Panc1 (cell line): Measurements from ENCODE around the gene LTN1. TPM values are rescaled to one million over a fixed set of nuclear protein-coding genes. Genes with fewer than 3 reads are reported as not detected.

Experiments used
- ATAC-seq: fragments of 200-7000 bp; cut with Tn5 transposase; 2 replicates; pipeline ENCODE4 v1.9.1; 2020; ENCODE audit warnings: mild to moderate bottlenecking, moderate library complexity
- Bru-seq: library from RNA; stranded (reverse); fragments of 400-500 nt; gene quantifications from one replicate; lab custom pipeline; 2021; lab: Mats Ljungman, UMichigan
- BruChase-seq, 2 experiments: library from RNA; stranded (reverse); fragments of 400-500 nt; gene quantifications; one replicate each; lab custom pipeline; 2021; lab: Mats Ljungman, UMichigan
- BruUV-seq: library from RNA; stranded (reverse); fragments of 400-500 nt; replicated peaks from 2 replicates; lab custom pipeline; 2021; lab: Mats Ljungman, UMichigan
- CTCF ChIA-PET: fragments of 300-600 bp; sonication (Branson Sonifier 250); formaldehyde crosslinking; loops from one replicate; lab custom pipeline; 2022; ENCODE audit warnings: antibody characterized with exemption; lab: Charles Lee
- POLR2A ChIA-PET: fragments of 300-600 bp; sonication (Branson Sonifier 250); formaldehyde crosslinking; loops from one replicate; lab custom pipeline; 2022; ENCODE audit warnings: antibody characterized with exemption; lab: Charles Lee
- DNase-seq: peaks from one replicate; pipeline ENCODE4 v3.0.0-alpha.2; 2010; ENCODE audit warnings: low read depth, low spot score
- H3K27ac ChIP-seq: 2 replicates; pipeline ENCODE4 v1.5.1; 2011; ENCODE audit warnings: mild to moderate bottlenecking, low read length, inconsistent platforms
- H3K27me3 ChIP-seq: fragments of 200-500 bp; sonication (Bioruptor generic); 2 replicates; pipeline ENCODE4 v1.6.0; 2014; ENCODE audit warnings: low read length, inconsistent platforms; ENCODE audit not compliant: control insufficient read depth, insufficient read depth
- H3K36me3 ChIP-seq: fragments of 200-500 bp; sonication (Bioruptor generic); 2 replicates; pipeline ENCODE4 v1.5.1; 2014; ENCODE audit warnings: inconsistent platforms, mild to moderate bottlenecking, low read length, moderate library complexity; ENCODE audit not compliant: control insufficient read depth, insufficient read depth
- H3K4me1 ChIP-seq: 2 replicates; pipeline ENCODE4 v1.5.1; 2011; ENCODE audit warnings: inconsistent platforms, mild to moderate bottlenecking, low read length, moderate library complexity; ENCODE audit not compliant: control insufficient read depth, insufficient read depth
- H3K4me3 ChIP-seq, 2 experiments: 2 replicates each; pipeline ENCODE4 v1.5.1; 2011 to 2012; ENCODE audit warnings: low read depth in 2 of 2, low read length in 2 of 2, mild to moderate bottlenecking in 2 of 2, inconsistent platforms in 1 of 2, moderate library complexity in 1 of 2
- H3K9me3 ChIP-seq: fragments of 200-500 bp; sonication (Bioruptor generic); 2 replicates; pipeline ENCODE4 v1.5.1; 2014; ENCODE audit warnings: low read depth, mild to moderate bottlenecking, inconsistent platforms, low read length, moderate library complexity; ENCODE audit not compliant: control insufficient read depth, insufficient read depth
- CTCF ChIP-seq: fragments of 450-650 bp; IDR thresholded peaks from 2 replicates; pipeline ENCODE4 v1.5.1; 2017; ENCODE audit warnings: mild to moderate bottlenecking
- POLR2AphosphoS5 ChIP-seq: IDR thresholded peaks from 2 replicates; pipeline ENCODE4 v1.6.1; 2012; ENCODE audit warnings: mild to moderate bottlenecking, low read depth, low read length, moderate library complexity
- REST ChIP-seq, 2 experiments: IDR thresholded peaks; 2 replicates each; pipeline ENCODE4 v1.6.1; 2011 to 2012; ENCODE audit warnings: low read depth in 2 of 2, control low read depth in 1 of 2, low read length in 1 of 2, mild to moderate bottlenecking in 1 of 2, moderate library complexity in 1 of 2; ENCODE audit not compliant: insufficient read depth in 1 of 2
- SIN3A ChIP-seq: IDR thresholded peaks from 2 replicates; pipeline ENCODE4 v1.6.1; 2012; ENCODE audit warnings: low read depth, mild to moderate bottlenecking, low read length, moderate library complexity, borderline replicate concordance; ENCODE audit not compliant: insufficient read depth
- TCF7L2 ChIP-seq: IDR thresholded peaks from 2 replicates; pipeline ENCODE4 v1.6.1; 2011; ENCODE audit warnings: mild to moderate bottlenecking, low read depth, low read length, inconsistent platforms
- in situ Hi-C: cut with HindIII; loops from 2 replicates; pipeline ENCODE4 v1.10.0; 2016; ENCODE audit warnings: low sequenced_read_pairs, low pct_unique_long_range_greater_than_20kb
- intact Hi-C: fragments of 100-400 bp; cut with micrococcal nuclease; formaldehyde crosslinking; loops from one replicate; pipeline ENCODE4 v1.10.0; 2022; ENCODE audit not compliant: unreplicated experiment
- long read RNA-seq: library from polyadenylated mRNA; unstranded; transcript quantifications from one replicate; pipeline ENCODE4 v2.0.0, GENCODE V29; 2021; ENCODE audit not compliant: unreplicated experiment
- polyA plus RNA-seq: library from polyadenylated mRNA; unstranded; fragments of >200 nt; gene quantifications from one replicate; pipeline ENCODE4 v1.2.1, GENCODE V29; 2012; ENCODE audit warnings: missing spikeins; ENCODE audit not compliant: insufficient read length
- total RNA-seq: library from RNA; stranded (reverse); gene quantifications from one replicate; pipeline ENCODE4 v1.2.1, GENCODE V29; 2021; ENCODE audit not compliant: unreplicated experiment

The LTN1 gene
- total RNA-seq (19.7 TPM), Bru-seq, nascent RNA (percentile 79 among the genes with signal in this experiment), BruChase-seq, experiment 1, labeled RNA remaining after a 2-hour chase (percentile 79 among the genes with signal in this experiment), BruChase-seq, experiment 2, labeled RNA remaining after a 6-hour chase (percentile 86 among the genes with signal in this experiment)
- polyA plus RNA-seq, result 6.0 TPM
- long read RNA-seq, full-length matches to known transcripts, result 10 of 61 reads
- long read RNA-seq, partial matches to known transcripts, result 39 of 61 reads
- long read RNA-seq, other reads (novel, unspliced or antisense), result 12 of 61 reads

GRCh38 chr21:28992526-28993292 lies at the start of gene LTN1:
LTN1 (minus strand) TSS chr21:28992877; CDS start chr21:28992805, 72 bp downstream.
- intact Hi-C loops (no loop called here), in situ Hi-C loops (no loop called here)
- Histone ChIP-seq H3K36me3 (peaks cover 4% of the 10 kb centered on the region; the same call in 1 of the 2 replicates), H3K9me3 (no peaks in the 10 kb centered on the region), H3K4me1 (peaks cover 5% of the 10 kb centered on the region; the same call in 1 of the 2 replicates), H3K27ac (peak within 1 kb of the TSS; percentile 87), H3K27me3 (no peaks in the 10 kb centered on the region), H3K4me3 (peak within 1 kb of the TSS; percentile 93 to 97)
- 0 out of 2 replicates have a peak, but pooled peaks have one; percentile 50 for TF ChIP-seq SIN3A
- TF ChIP-seq POLR2AphosphoS5, result peak; percentile 71
- TF ChIP-seq REST (IDR thresholded peaks at IDR 0.05; ENCODE audit: insufficient read depth in 1 of 2, low read depth in 2 of 2, low read length in 1 of 2), result no peak
- peak; percentile 100 for ATAC-seq
- ChIA-PET POLR2A (interaction anchor here (0.8 to 0.9 kb wide), 2 partner anchors 10 to 32 kb away, joined by 3 to 24 read pairs; partner anchors contain the start of gene USP16), CTCF (no interaction called here)
- BruUV-seq, result no TSS peak
- peak; percentile 95 for DNase-seq

GRCh38 chr21:29034678-29035077 lies 42.0 kb upstream of the LTN1 start:
- CTCF ChIA-PET, result no interaction called here
- Histone ChIP-seq H3K4me1 (no peaks in the 10 kb centered on the region), H3K4me3 (no peak overlapping the region), H3K36me3 (peaks cover 30% of the 10 kb centered on the region), H3K27ac (no peak overlapping the region), H3K27me3 (no peaks in the 10 kb centered on the region), H3K9me3 (no peaks in the 10 kb centered on the region)
- POLR2A ChIA-PET, result no interaction called here
- no peak for TF ChIP-seq CTCF
- TF ChIP-seq POLR2AphosphoS5, result no peak
- no peak for TF ChIP-seq REST (IDR thresholded peaks at IDR 0.05; ENCODE audit: insufficient read depth in 1 of 2, low read depth in 2 of 2, low read length in 1 of 2)
- TF ChIP-seq SIN3A, result no peak
- TF ChIP-seq TCF7L2, result no peak
- in situ Hi-C loops, result no loop called here
- no TSS peak for BruUV-seq
- intact Hi-C loops, result no loop called here
- ATAC-seq (no peak), DNase-seq (no peak)
